Measurements from ENCODE around the gene MYCBP. TPM values are rescaled to one million over a fixed set of nuclear protein-coding genes. Genes with fewer than 3 reads are reported as not detected.

Gene MYCBP
- total RNA-seq, 3 donors from 2014 or later, result 9.1 to 36.1 (median 15.1) TPM

- Histone ChIP-seq H3K36me3 (no peaks in the 10 kb centered on the region), H3K4me3 (no peak overlapping the region), H3K4me1 (peaks cover 7 to 10% of the 10 kb centered on the region in 2 donors), H3K27ac (no peak overlapping the region), H3K27me3 (no peaks in the 10 kb centered on the region), H3K9me3 (no peaks in the 10 kb centered on the region)
- DNase-seq (ENCODE audit: low spot score in 2 of 2), result no peak
- TF ChIP-seq POLR2A (IDR thresholded peaks at IDR 0.05), result no peak
- TF ChIP-seq POLR2AphosphoS5 (IDR thresholded peaks at IDR 0.05), result no peak
- no peak for TF ChIP-seq CTCF (IDR thresholded peaks at IDR 0.05)
- intact Hi-C loops (cut with DNase I; ENCODE audit: low total_unique reads), result no loop called here
Observed at GRCh38 chr1:38870996-38871395, 2.2 kb downstream of the MYCBP start.

- Histone ChIP-seq H3K4me1 (peaks cover 2 to 7% of the 10 kb centered on the region in 2 donors), H3K4me3 (no peak overlapping the region), H3K9me3 (no peaks in the 10 kb centered on the region), H3K27me3 (no peaks in the 10 kb centered on the region), H3K36me3 (no peaks in the 10 kb centered on the region), H3K27ac (no peak overlapping the region)
- TF ChIP-seq POLR2AphosphoS5 (IDR thresholded peaks at IDR 0.05) (no peak), POLR2A (IDR thresholded peaks at IDR 0.05) (no peak), CTCF (IDR thresholded peaks at IDR 0.05) (no peak)
- intact Hi-C loops (cut with DNase I; ENCODE audit: low total_unique reads), result no loop called here
- DNase-seq (ENCODE audit: low spot score in 2 of 2), result no peak
Observed at GRCh38 chr1:38867208-38867607, 5.9 kb downstream of the MYCBP start.

- Histone ChIP-seq H3K27me3 (no peaks in the 10 kb centered on the region), H3K4me3 (no peak overlapping the region), H3K4me1 (peaks cover 0 to 6% of the 10 kb centered on the region in 2 donors), H3K27ac (no peak overlapping the region), H3K36me3 (no peaks in the 10 kb centered on the region), H3K9me3 (no peaks in the 10 kb centered on the region)
- TF ChIP-seq CTCF (IDR thresholded peaks at IDR 0.05) (no peak), POLR2A (IDR thresholded peaks at IDR 0.05) (no peak), POLR2AphosphoS5 (IDR thresholded peaks at IDR 0.05) (no peak)
- no peak for DNase-seq (ENCODE audit: low spot score in 2 of 2)
- intact Hi-C loops (cut with DNase I; ENCODE audit: low total_unique reads), result no loop called here
Observed at GRCh38 chr1:38865112-38865715, 7.9 kb downstream of the MYCBP start.

- no peak for DNase-seq (ENCODE audit: low spot score in 2 of 2)
- intact Hi-C loops (cut with DNase I; ENCODE audit: low total_unique reads), result no loop called here
- Histone ChIP-seq H3K4me1 (peaks cover 0 to 6% of the 10 kb centered on the region in 2 donors), H3K9me3 (no peaks in the 10 kb centered on the region), H3K36me3 (no peaks in the 10 kb centered on the region), H3K4me3 (peak overlapping the region; percentile 80 to 93 (median 92)), H3K27me3 (no peaks in the 10 kb centered on the region), H3K27ac (peak overlapping the region; percentile 86 to 96)
- TF ChIP-seq POLR2A (IDR thresholded peaks at IDR 0.05) (no peak), CTCF (IDR thresholded peaks at IDR 0.05) (no peak), POLR2AphosphoS5 (IDR thresholded peaks at IDR 0.05) (no peak)
Observed at GRCh38 chr1:38860454-38860795, 12.7 kb downstream of the MYCBP start.

GRCh38 chr1:38859561-38860453 is 13.3 kb downstream of the MYCBP start, which contains the start of gene RRAGC:
RRAGC (minus strand) TSS chr1:38859772; CDS start chr1:38859646, 126 bp downstream.
- H3K36me3 ChIP-seq, result no peaks in the 10 kb centered on the region
- TF ChIP-seq POLR2A (IDR thresholded peaks at IDR 0.05) (no peak), POLR2AphosphoS5 (IDR thresholded peaks at IDR 0.05) (peak; percentile 72 to 96 (median 86))
- peak within 1 kb of the TSS; percentile 86 to 96 for H3K27ac ChIP-seq
- peaks cover 0 to 6% of the 10 kb centered on the region in 2 donors for H3K4me1 ChIP-seq
- no peaks in the 10 kb centered on the region for H3K9me3 ChIP-seq
- intact Hi-C loops (cut with DNase I; ENCODE audit: low total_unique reads), result no loop called here
- peak; percentile 99 for DNase-seq (ENCODE audit: low spot score in 2 of 2)
- peak within 1 kb of the TSS; percentile 80 to 93 (median 92) for H3K4me3 ChIP-seq
- no peaks in the 10 kb centered on the region for H3K27me3 ChIP-seq
